HG02852 (cell line): ENCODE results near the gene MAB21L2.
"Not testable (repeated sequence)": the region's sequence is repeated elsewhere in the genome, so short reads cannot be mapped to it uniquely, and the experiment has no call there.

Experiments
- ATAC-seq: cut with Tn5 transposase; IDR thresholded peaks from one replicate; pipeline ENCODE4 v1.9.1; 2021; ENCODE audit warnings: mild to moderate bottlenecking, moderate library complexity; ENCODE audit not compliant: unreplicated experiment

MAB21L2 gene

GRCh38 chr4:150582146-150582872 lies at the start of gene MAB21L2:
Gene MAB21L2 (plus strand): TSS chr4:150582151. CDS start chr4:150583030, 879 bp downstream.
- ATAC-seq: no peak

- no peak for ATAC-seq
Observed at GRCh38 chr4:150533673-150534072, 48.3 kb upstream of the MAB21L2 start.

GRCh38 chr4:150534818-150535217 lies 47.1 kb upstream of the MAB21L2 start:
- ATAC-seq: no peak

- ATAC-seq: not testable (repeated sequence)
Observed at GRCh38 chr4:150537911-150538310, 44.0 kb upstream of the MAB21L2 start.

- no peak for ATAC-seq
Observed at GRCh38 chr4:150540536-150540935, 41.4 kb upstream of the MAB21L2 start.

- no peak for ATAC-seq
Observed at GRCh38 chr4:150540959-150541360, 41.0 kb upstream of the MAB21L2 start.

- ATAC-seq: no peak
Observed at GRCh38 chr4:150541681-150542080, 40.3 kb upstream of the MAB21L2 start.

- ATAC-seq: no peak
Observed at GRCh38 chr4:150543042-150543441, 38.9 kb upstream of the MAB21L2 start.

GRCh38 chr4:150546286-150546685 lies 35.7 kb upstream of the MAB21L2 start:
- no peak for ATAC-seq

GRCh38 chr4:150547154-150547838 lies 34.7 kb upstream of the MAB21L2 start:
- ATAC-seq: no peak

- not testable (repeated sequence) for ATAC-seq
Observed at GRCh38 chr4:150557811-150558210, 24.1 kb upstream of the MAB21L2 start.

GRCh38 chr4:150561143-150561737 lies 20.7 kb upstream of the MAB21L2 start:
- no peak for ATAC-seq

GRCh38 chr4:150562250-150562649 lies 19.7 kb upstream of the MAB21L2 start:
- no peak for ATAC-seq

GRCh38 chr4:150562751-150563150 lies 19.2 kb upstream of the MAB21L2 start:
- ATAC-seq: no peak

- ATAC-seq: not testable (repeated sequence)
Observed at GRCh38 chr4:150564967-150565366, 17.0 kb upstream of the MAB21L2 start.

GRCh38 chr4:150567070-150567469 lies 14.9 kb upstream of the MAB21L2 start:
- no peak for ATAC-seq

- ATAC-seq: no peak
Observed at GRCh38 chr4:150569384-150569987, 12.5 kb upstream of the MAB21L2 start.

- no peak for ATAC-seq
Observed at GRCh38 chr4:150569998-150570535, 11.9 kb upstream of the MAB21L2 start.

- ATAC-seq: no peak
Observed at GRCh38 chr4:150570862-150571261, 11.1 kb upstream of the MAB21L2 start.

GRCh38 chr4:150572704-150573504 lies 9.0 kb upstream of the MAB21L2 start:
- ATAC-seq: no peak
